H9 (cell line): ENCODE measurements around the gene CDKAL1. TPM values are rescaled to one million over a fixed set of nuclear protein-coding genes. Genes with fewer than 3 reads are reported as not detected.

Experiments
- DNase-seq: peaks from one replicate; pipeline ENCODE4 v3.0.0-alpha.2; 2017
- H2AFZ ChIP-seq: one replicate; pipeline ENCODE4 v1.6.1; 2013; ENCODE audit warnings: mild to moderate bottlenecking, low read length, control low read depth, moderate library complexity
- H2AK5ac ChIP-seq: 2 replicates; pipeline ENCODE4 v1.6.1; 2013; ENCODE audit warnings: low read length, control low read depth, mixed read lengths; ENCODE audit not compliant: insufficient read length
- H2BK120ac ChIP-seq: one replicate; pipeline ENCODE4 v1.6.1; 2013; ENCODE audit warnings: low read depth, mild to moderate bottlenecking, low read length, control low read depth, inconsistent platforms; ENCODE audit not compliant: poor library complexity, severe bottlenecking
- H2BK12ac ChIP-seq: 2 replicates; pipeline ENCODE4 v1.6.1; 2013; ENCODE audit warnings: low read length, control low read depth, mixed read lengths, low read depth; ENCODE audit not compliant: insufficient read length
- H2BK15ac ChIP-seq: 2 replicates; pipeline ENCODE4 v1.6.1; 2013; ENCODE audit warnings: low read depth, low read length, control low read depth
- H2BK20ac ChIP-seq: one replicate; pipeline ENCODE4 v1.6.1; 2013; ENCODE audit warnings: low read depth, mild to moderate bottlenecking, low read length, control low read depth, inconsistent platforms; ENCODE audit not compliant: poor library complexity, severe bottlenecking
- H2BK5ac ChIP-seq: 2 replicates; pipeline ENCODE4 v1.6.1; 2013; ENCODE audit warnings: low read length, control low read depth, mixed read lengths; ENCODE audit not compliant: insufficient read length
- H3K14ac ChIP-seq: 2 replicates; pipeline ENCODE4 v1.6.1; 2013; ENCODE audit warnings: low read length, control low read depth; ENCODE audit not compliant: insufficient read depth
- H3K18ac ChIP-seq: 2 replicates; pipeline ENCODE4 v1.6.1; 2013; ENCODE audit warnings: low read depth, mild to moderate bottlenecking, mixed read lengths, low read length, control low read depth; ENCODE audit not compliant: insufficient read length
- H3K23ac ChIP-seq: 2 replicates; pipeline ENCODE4 v1.6.1; 2013; ENCODE audit warnings: low read length, control low read depth, mixed read lengths, low read depth; ENCODE audit not compliant: insufficient read length
- H3K23me2 ChIP-seq: 2 replicates; pipeline ENCODE4 v1.6.1; 2013; ENCODE audit warnings: low read depth, mild to moderate bottlenecking, mixed read lengths, low read length, control low read depth; ENCODE audit not compliant: insufficient read length, poor library complexity, severe bottlenecking
- H3K27ac ChIP-seq: 2 replicates; pipeline ENCODE4 v1.5.1; 2013; ENCODE audit warnings: low read length, control low read depth, mixed read lengths, low read depth; ENCODE audit not compliant: insufficient read length
- H3K27me3 ChIP-seq: 2 replicates; pipeline ENCODE4 v1.6.1; 2013; ENCODE audit warnings: low read length, control low read depth, inconsistent platforms; ENCODE audit not compliant: insufficient read depth
- H3K4ac ChIP-seq: 2 replicates; pipeline ENCODE4 v1.6.1; 2013; ENCODE audit warnings: low read depth, mild to moderate bottlenecking, control low read depth, inconsistent platforms, low read length, moderate library complexity
- H3K4me1 ChIP-seq: 2 replicates; pipeline ENCODE4 v1.6.1; 2013; ENCODE audit warnings: low read length, control low read depth, inconsistent platforms; ENCODE audit not compliant: insufficient read depth
- H3K4me2 ChIP-seq: 2 replicates; pipeline ENCODE4 v1.6.1; 2013; ENCODE audit warnings: low read length, control low read depth, mixed read lengths; ENCODE audit not compliant: insufficient read length, insufficient read depth
- H3K56ac ChIP-seq: 2 replicates; pipeline ENCODE4 v1.6.1; 2013; ENCODE audit warnings: low read depth, mild to moderate bottlenecking, mixed read lengths, low read length, control low read depth; ENCODE audit not compliant: insufficient read length
- H3K79me1 ChIP-seq: 2 replicates; pipeline ENCODE4 v1.6.1; 2013; ENCODE audit warnings: low read depth, mild to moderate bottlenecking, moderate library complexity, low read length, control low read depth, inconsistent platforms; ENCODE audit not compliant: insufficient read depth, poor library complexity, severe bottlenecking
- H3K79me2 ChIP-seq: 2 replicates; pipeline ENCODE4 v1.6.1; 2013; ENCODE audit warnings: low read length, control low read depth, inconsistent platforms; ENCODE audit not compliant: insufficient read depth
- H3K9ac ChIP-seq: 2 replicates; pipeline ENCODE4 v1.6.1; 2013; ENCODE audit warnings: low read length, control low read depth, mixed read lengths; ENCODE audit not compliant: insufficient read length; ENCODE audit errors: extremely low read depth
- H3K9me3 ChIP-seq: one replicate; pipeline ENCODE4 v1.6.1; 2013; ENCODE audit warnings: low read depth, low read length, inconsistent platforms; ENCODE audit not compliant: control insufficient read depth
- H3T11ph ChIP-seq: one replicate; pipeline ENCODE4 v1.6.1; 2013; ENCODE audit warnings: mild to moderate bottlenecking, low read length, control low read depth, inconsistent platforms
- H4K20me1 ChIP-seq: one replicate; pipeline ENCODE4 v1.6.1; 2013; ENCODE audit not compliant: control insufficient read depth, insufficient read length, insufficient read depth
- H4K5ac ChIP-seq: 2 replicates; pipeline ENCODE4 v1.6.1; 2013; ENCODE audit warnings: low read depth, mild to moderate bottlenecking, mixed read lengths, low read length, control low read depth; ENCODE audit not compliant: insufficient read length
- H4K8ac ChIP-seq: replicated peaks from 2 replicates; pipeline ENCODE4 v1.6.1; 2013; ENCODE audit warnings: low read length, control low read depth, mixed read lengths, low read depth; ENCODE audit not compliant: insufficient read length
- H4K91ac ChIP-seq: 2 replicates; pipeline ENCODE4 v1.6.1; 2013; ENCODE audit warnings: low read depth, mild to moderate bottlenecking, moderate library complexity, mixed read lengths, low read length, control low read depth; ENCODE audit not compliant: insufficient read length
- H3K27ac Mint-ChIP-seq, 3 experiments: 2 replicates in 2 of 3; 3 replicates in 1 of 3; pipeline ENCODE4 v1.8.0; 2020 to 2021; ENCODE audit warnings: mixed read lengths in 3 of 3, mild to moderate bottlenecking in 1 of 3, moderate library complexity in 1 of 3
- H3K27me3 Mint-ChIP-seq: 2 replicates; pipeline ENCODE4 v1.8.0; 2021; ENCODE audit warnings: low read depth, mild to moderate bottlenecking, moderate library complexity, mixed read lengths
- H3K36me3 Mint-ChIP-seq, 3 experiments: 2 replicates in 2 of 3; 3 replicates in 1 of 3; pipeline ENCODE4 v1.8.0; 2020 to 2021; ENCODE audit warnings: low read depth in 3 of 3, mixed read lengths in 3 of 3; ENCODE audit not compliant: insufficient read depth in 1 of 3
- H3K4me1 Mint-ChIP-seq, 2 experiments: 2 replicates each; pipeline ENCODE4 v1.8.0; 2020; ENCODE audit warnings: mixed read lengths in 2 of 2
- H3K4me3 Mint-ChIP-seq, 2 experiments: 2 replicates in 1 of 2; 3 replicates in 1 of 2; pipeline ENCODE4 v1.8.0; 2020 to 2021; ENCODE audit warnings: mild to moderate bottlenecking in 2 of 2, mixed read lengths in 2 of 2, moderate library complexity in 1 of 2
- H3K9me3 Mint-ChIP-seq, 2 experiments: 2 replicates in 1 of 2; 3 replicates in 1 of 2; pipeline ENCODE4 v1.8.0; 2020; ENCODE audit warnings: mild to moderate bottlenecking in 2 of 2, mixed read lengths in 2 of 2, moderate library complexity in 1 of 2
- CTCF ChIP-seq: fragments of 200-600 bp; sonication (generic); conservative IDR thresholded peaks from 3 replicates; pipeline ENCODE4 v1.8.0; 2021; ENCODE audit warnings: antibody characterized with exemption, mild to moderate bottlenecking
- WGBS: extraction: QIAGEN DNeasy Blood & Tissue Kit; methylation state at CpG from one replicate; pipeline ENCODE4 v1.1.7; 2013; ENCODE audit warnings: missing lambda C conversion rate, low lambda C conversion rate, mixed read lengths; ENCODE audit not compliant: insufficient read length; ENCODE audit errors: extremely low coverage; 5-methylcytosine and 5-hydroxymethylcytosine counted together
- total RNA-seq: library from RNA; stranded (reverse); gene quantifications from 2 replicates; pipeline ENCODE4 v1.2.1, GENCODE V29; 2021

The CDKAL1 gene
- total RNA-seq, 1 experiment from 2014 or later: 23.0 TPM

GRCh38 chr6:20778459-20778858 lies 244.2 kb downstream of the CDKAL1 start:
- Histone ChIP-seq H3K56ac (no peak overlapping the region), H2BK5ac (no peak overlapping the region), H3K27me3 (no peaks in the 10 kb centered on the region), H2BK15ac (no peak overlapping the region), H2BK12ac (no peak overlapping the region), H4K91ac (no peak overlapping the region), H3K9me3 (no peaks in the 10 kb centered on the region), H3K27ac (no peak overlapping the region), H2AFZ (no peak overlapping the region), H3K18ac (no peak overlapping the region), H3K4me2 (no peak overlapping the region), H2BK20ac (no peak overlapping the region), H4K8ac (no peak overlapping the region), H3K9ac (no peak overlapping the region), H3K79me2 (no peaks in the 10 kb centered on the region), H3K23me2 (peaks cover 2% of the 10 kb centered on the region), H4K20me1 (no peaks in the 10 kb centered on the region), H3T11ph (no peak overlapping the region), H2AK5ac (no peak overlapping the region), H3K4me1 (peaks cover 3% of the 10 kb centered on the region; the same call in 1 of the 2 replicates), H3K23ac (no peak overlapping the region), H3K4ac (no peak overlapping the region), H2BK120ac (no peak overlapping the region), H4K5ac (no peak overlapping the region), H3K14ac (no peak overlapping the region), H3K79me1 (no peaks in the 10 kb centered on the region)
- Mint-ChIP-seq H3K4me1 (peaks cover 0 to 3% of the 10 kb centered on the region in 2 experiments; a peak in 1 of 4 replicates), H3K27me3 (no peaks in the 10 kb centered on the region), H3K4me3 (no peak overlapping the region), H3K27ac (peak overlapping the region in 1 of 3 experiments; percentile 19; a peak in 1 of 7 replicates), H3K9me3 (no peaks in the 10 kb centered on the region), H3K36me3 (peaks cover 0 to 12% (median 9%) of the 10 kb centered on the region in 3 experiments; a peak in 5 of 7 replicates)
- no peak for TF ChIP-seq CTCF
- no peak for DNase-seq
- no CpG with 5 or more reads among the region's 5 CpGs for WGBS
